Spleen (tissue), 7 donors: Measurements from ENCODE around the gene HOXA13.

Experiments used
- POLR2A ChIP-seq, 3 donors: fragments of 450-650 bp; IDR thresholded peaks; one replicate each; pipeline ENCODE4 v1.5.1; 2017; ENCODE audit warnings: antibody characterized with exemption in 3 of 3, mild to moderate bottlenecking in 1 of 3
- TF ChIP-seq, protein P1 (sequence below), 11 experiments: fragments of 200-600 bp in 7 of 11; fragments of 450-650 bp in 4 of 11; sonication (generic) in 4 of 11; IDR thresholded peaks in 8 of 11; conservative IDR thresholded peaks in 3 of 11; 1 replicate in 7 of 11; 2 replicates in 4 of 11; pipeline versions ENCODE4 v1.4.0 to v1.8.0; 2016 to 2021; ENCODE audit warnings: antibody characterized with exemption in 11 of 11, inconsistent platforms in 4 of 11, mild to moderate bottlenecking in 1 of 11
- donor health status: DM: no; HTN: no; CAD: no; lungs with moderate emphysema.
- donor health status: DM: no; HTN: no; CAD: no.
- donor health status: DM: no; HTN: no; CAD: no.

DNA sequence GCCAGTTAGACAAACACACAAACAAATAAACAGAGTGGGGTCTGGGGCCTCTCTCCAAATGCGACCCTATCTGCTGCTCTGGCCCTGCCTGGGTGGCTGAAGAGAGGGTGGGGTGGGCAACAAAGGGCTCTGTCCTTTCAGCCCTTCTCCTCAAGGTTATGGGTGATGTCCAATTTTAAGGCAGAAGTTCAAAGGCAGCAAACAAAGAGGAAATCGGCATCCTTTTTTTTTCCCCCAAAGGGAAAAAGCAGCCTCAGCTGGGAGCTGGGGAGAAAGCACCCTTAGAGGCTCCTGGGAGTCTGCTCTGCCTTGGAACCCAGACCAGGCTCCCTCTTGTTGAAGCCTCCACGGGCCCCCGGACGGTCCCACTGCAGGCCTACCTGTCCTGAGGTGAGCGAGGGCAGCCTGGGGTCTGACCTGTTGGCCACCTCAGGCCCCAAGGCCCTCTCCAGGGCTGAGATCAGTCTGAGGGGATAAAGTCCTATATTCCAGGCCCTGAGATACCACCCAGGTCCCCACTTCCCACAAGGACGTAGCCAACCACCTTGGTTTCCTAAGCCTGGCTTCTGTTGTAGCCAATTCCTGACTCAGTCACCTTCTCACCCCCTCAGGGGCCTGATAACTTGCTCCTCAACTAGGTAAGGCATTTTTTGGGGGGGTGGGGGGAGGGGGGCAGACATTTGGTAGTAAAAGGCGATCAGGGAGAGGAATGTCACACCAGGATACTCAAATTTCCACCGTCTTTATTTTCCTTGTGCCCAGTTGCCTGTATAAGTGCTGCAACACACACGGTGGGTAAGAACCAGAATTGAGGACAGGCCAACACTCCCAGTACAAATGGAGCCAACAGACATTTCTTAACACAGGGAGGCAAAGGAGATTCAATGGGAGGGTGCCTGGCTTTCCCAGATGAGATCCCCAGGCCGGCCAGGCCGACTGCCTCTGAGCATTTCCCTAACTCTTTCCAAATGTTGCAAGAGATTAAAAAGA is 19.2 kb downstream of the HOXA13 start:
- TF ChIP-seq, protein P1, sequence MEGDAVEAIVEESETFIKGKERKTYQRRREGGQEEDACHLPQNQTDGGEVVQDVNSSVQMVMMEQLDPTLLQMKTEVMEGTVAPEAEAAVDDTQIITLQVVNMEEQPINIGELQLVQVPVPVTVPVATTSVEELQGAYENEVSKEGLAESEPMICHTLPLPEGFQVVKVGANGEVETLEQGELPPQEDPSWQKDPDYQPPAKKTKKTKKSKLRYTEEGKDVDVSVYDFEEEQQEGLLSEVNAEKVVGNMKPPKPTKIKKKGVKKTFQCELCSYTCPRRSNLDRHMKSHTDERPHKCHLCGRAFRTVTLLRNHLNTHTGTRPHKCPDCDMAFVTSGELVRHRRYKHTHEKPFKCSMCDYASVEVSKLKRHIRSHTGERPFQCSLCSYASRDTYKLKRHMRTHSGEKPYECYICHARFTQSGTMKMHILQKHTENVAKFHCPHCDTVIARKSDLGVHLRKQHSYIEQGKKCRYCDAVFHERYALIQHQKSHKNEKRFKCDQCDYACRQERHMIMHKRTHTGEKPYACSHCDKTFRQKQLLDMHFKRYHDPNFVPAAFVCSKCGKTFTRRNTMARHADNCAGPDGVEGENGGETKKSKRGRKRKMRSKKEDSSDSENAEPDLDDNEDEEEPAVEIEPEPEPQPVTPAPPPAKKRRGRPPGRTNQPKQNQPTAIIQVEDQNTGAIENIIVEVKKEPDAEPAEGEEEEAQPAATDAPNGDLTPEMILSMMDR (IDR thresholded peaks at IDR 0.05 in 8 of 11, conservative IDR thresholded peaks at IDR 0.05 in 3 of 11) = no peak
- no peak for TF ChIP-seq POLR2A (IDR thresholded peaks at IDR 0.05)
